SU-DHL-6 (cell line): Measurements from ENCODE around the gene NKD1.

Source experiments
- H2AFZ ChIP-seq: fragments of 200-600 bp; sonication (generic); 2 replicates; pipeline ENCODE4 v1.6.1; 2014; ENCODE audit warnings: low read depth, mild to moderate bottlenecking, moderate library complexity, mixed read lengths, antibody characterized with exemption, low read length; ENCODE audit not compliant: severe bottlenecking
- H3F3A ChIP-seq: fragments of 200-600 bp; shearing (Covaris generic); 2 replicates; pipeline ENCODE4 v1.6.0; 2016; ENCODE audit warnings: antibody characterized with exemption, mild to moderate bottlenecking; ENCODE audit not compliant: insufficient read depth
- H3K27ac ChIP-seq: fragments of 200-600 bp; sonication (generic); 2 replicates; pipeline ENCODE4 v1.5.1; 2016; ENCODE audit warnings: low read depth, mild to moderate bottlenecking, low read length, moderate library complexity, mixed read lengths
- H3K27me3 ChIP-seq: fragments of 200-600 bp; sonication (generic), shearing (Covaris generic); 2 replicates; pipeline ENCODE4 v1.6.0; 2014; ENCODE audit warnings: mild to moderate bottlenecking, low read length
- H3K36me3 ChIP-seq: fragments of 200-600 bp; sonication (generic); 2 replicates; pipeline ENCODE4 v1.6.1; 2014; ENCODE audit warnings: mild to moderate bottlenecking, low read length, mixed read lengths
- H3K4me2 ChIP-seq: fragments of 300-600, 200-600 bp; shearing (Covaris generic), sonication (generic); 2 replicates; pipeline ENCODE4 v1.6.0; 2014; ENCODE audit warnings: low read length, low read depth, mild to moderate bottlenecking; ENCODE audit not compliant: poor library complexity, severe bottlenecking
- H3K4me3 ChIP-seq: fragments of 200-600 bp; sonication (generic); 2 replicates; pipeline ENCODE4 v1.5.1; 2014; ENCODE audit warnings: antibody characterized with exemption, low read length, mild to moderate bottlenecking, mixed read lengths; ENCODE audit not compliant: insufficient read depth, poor library complexity, severe bottlenecking
- H3K79me2 ChIP-seq: fragments of 200-600 bp; sonication (generic); 2 replicates; pipeline ENCODE4 v1.6.1; 2014; ENCODE audit warnings: mild to moderate bottlenecking, low read length, moderate library complexity; ENCODE audit not compliant: insufficient read depth
- H3K9ac ChIP-seq: fragments of 200-600 bp; sonication (generic); 2 replicates; pipeline ENCODE4 v1.7.0; 2014; ENCODE audit warnings: mild to moderate bottlenecking, low read length
- H3K9me2 ChIP-seq: fragments of 200-600 bp; sonication (generic); replicated peaks from 2 replicates; pipeline ENCODE4 v1.6.1; 2014; ENCODE audit warnings: low read length; ENCODE audit not compliant: insufficient read depth
- H3K9me3 ChIP-seq: fragments of 200-600 bp; sonication (generic); 2 replicates; pipeline ENCODE4 v1.6.1; 2014; ENCODE audit warnings: low read length, mixed read lengths; ENCODE audit not compliant: insufficient read depth
- H4K20me1 ChIP-seq: fragments of 200-600 bp; sonication (generic); 2 replicates; pipeline ENCODE4 v1.6.1; 2014; ENCODE audit warnings: low read depth, mild to moderate bottlenecking, antibody characterized with exemption, low read length, moderate library complexity, mixed read lengths
- EZH2phosphoT487 ChIP-seq: fragments of 200-600 bp; sonication (generic), shearing (Covaris generic); conservative IDR thresholded peaks from 2 replicates; pipeline ENCODE4 v1.6.1; 2018; ENCODE audit warnings: mild to moderate bottlenecking, antibody characterized with exemption, low read length, moderate library complexity, mixed read lengths
- TF ChIP-seq, protein P1 (sequence below): fragments of 200-600 bp; sonication (generic); IDR thresholded peaks from one replicate; pipeline ENCODE4 v1.5.1; 2017; ENCODE audit warnings: antibody characterized with exemption, mild to moderate bottlenecking, low read length, moderate library complexity; ENCODE audit not compliant: insufficient read depth, poor library complexity, severe bottlenecking

NKD1 gene

DNA sequence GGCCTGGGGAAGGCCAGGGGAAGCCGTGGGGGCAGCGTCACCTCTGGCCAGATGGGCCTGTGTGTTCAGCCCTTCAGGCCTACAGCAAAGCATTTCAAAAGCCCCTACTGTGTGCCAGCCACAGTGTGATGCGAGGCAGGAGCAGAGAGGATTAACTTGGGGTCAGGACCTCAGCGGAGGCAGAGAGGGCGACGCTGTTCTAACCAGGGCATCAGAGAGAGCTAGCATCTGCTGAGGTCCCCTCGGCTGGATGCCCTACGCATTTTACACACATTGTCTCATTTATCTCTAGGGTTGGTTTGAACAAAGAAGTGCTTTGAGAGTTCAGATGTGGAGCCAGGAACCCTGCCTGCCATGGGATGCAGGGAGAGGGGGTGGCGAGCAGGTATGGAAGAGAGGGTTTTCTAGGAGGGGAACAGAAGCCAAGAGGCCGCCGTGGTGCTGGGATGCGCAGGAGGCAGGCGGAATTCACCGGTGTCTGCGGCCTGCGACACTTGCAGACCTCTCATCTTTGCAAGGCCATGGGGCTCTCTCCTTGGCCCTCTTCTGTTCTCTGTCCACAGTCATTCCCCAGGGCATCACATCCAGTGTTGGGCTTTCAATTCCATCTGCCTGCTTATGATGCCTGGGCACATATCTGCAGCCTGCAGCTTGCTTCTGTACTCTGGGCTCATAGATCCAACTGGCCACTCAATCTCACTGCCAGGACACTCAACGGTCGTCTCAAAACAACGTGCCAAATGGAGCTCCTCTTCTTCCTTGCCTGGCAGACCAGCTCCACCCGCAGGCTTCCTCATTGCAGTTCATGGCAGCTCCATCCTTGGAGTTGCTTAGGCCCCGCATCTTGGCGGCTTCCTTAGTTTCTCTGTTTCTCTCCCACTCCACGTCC is 8.1 kb upstream of the NKD1 start:
- Histone ChIP-seq H3K9me2 (no peaks in the 10 kb centered on the region), H4K20me1 (no peaks in the 10 kb centered on the region), H2AFZ (no peak overlapping the region), H3K9ac (no peak overlapping the region), H3K36me3 (no peaks in the 10 kb centered on the region), H3K4me3 (no peak overlapping the region), H3K79me2 (no peaks in the 10 kb centered on the region), H3F3A (no peaks in the 10 kb centered on the region), H3K9me3 (no peaks in the 10 kb centered on the region), H3K27me3 (no peaks in the 10 kb centered on the region), H3K4me2 (no peak overlapping the region), H3K27ac (no peak overlapping the region)
- TF ChIP-seq, protein P1, sequence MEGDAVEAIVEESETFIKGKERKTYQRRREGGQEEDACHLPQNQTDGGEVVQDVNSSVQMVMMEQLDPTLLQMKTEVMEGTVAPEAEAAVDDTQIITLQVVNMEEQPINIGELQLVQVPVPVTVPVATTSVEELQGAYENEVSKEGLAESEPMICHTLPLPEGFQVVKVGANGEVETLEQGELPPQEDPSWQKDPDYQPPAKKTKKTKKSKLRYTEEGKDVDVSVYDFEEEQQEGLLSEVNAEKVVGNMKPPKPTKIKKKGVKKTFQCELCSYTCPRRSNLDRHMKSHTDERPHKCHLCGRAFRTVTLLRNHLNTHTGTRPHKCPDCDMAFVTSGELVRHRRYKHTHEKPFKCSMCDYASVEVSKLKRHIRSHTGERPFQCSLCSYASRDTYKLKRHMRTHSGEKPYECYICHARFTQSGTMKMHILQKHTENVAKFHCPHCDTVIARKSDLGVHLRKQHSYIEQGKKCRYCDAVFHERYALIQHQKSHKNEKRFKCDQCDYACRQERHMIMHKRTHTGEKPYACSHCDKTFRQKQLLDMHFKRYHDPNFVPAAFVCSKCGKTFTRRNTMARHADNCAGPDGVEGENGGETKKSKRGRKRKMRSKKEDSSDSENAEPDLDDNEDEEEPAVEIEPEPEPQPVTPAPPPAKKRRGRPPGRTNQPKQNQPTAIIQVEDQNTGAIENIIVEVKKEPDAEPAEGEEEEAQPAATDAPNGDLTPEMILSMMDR = no peak
- no peak for TF ChIP-seq EZH2phosphoT487

DNA sequence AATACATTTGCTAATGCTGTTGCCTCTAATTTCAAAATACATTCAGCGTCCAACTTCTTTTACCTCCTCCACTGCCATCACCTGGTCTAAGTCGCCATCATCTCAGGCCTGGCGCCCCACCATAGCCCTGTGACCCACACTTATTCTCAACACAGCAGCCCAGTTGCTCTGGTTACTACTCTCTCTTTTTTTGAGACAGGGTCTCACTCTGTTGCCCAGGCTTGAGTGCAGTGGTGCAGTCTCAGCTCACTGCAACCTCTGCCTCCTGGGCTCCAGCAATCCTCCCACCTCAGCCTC is 7.5 kb upstream of the NKD1 start:
- Histone ChIP-seq H3K36me3 (no peaks in the 10 kb centered on the region), H2AFZ (no peak overlapping the region), H3K4me3 (no peak overlapping the region), H3K9me3 (no peaks in the 10 kb centered on the region), H3F3A (no peaks in the 10 kb centered on the region), H3K9me2 (no peaks in the 10 kb centered on the region), H3K27me3 (no peaks in the 10 kb centered on the region), H3K27ac (no peak overlapping the region), H4K20me1 (no peaks in the 10 kb centered on the region), H3K9ac (no peak overlapping the region), H3K4me2 (no peak overlapping the region), H3K79me2 (no peaks in the 10 kb centered on the region)
- TF ChIP-seq EZH2phosphoT487 = no peak
- TF ChIP-seq, protein P1 = no peak

DNA sequence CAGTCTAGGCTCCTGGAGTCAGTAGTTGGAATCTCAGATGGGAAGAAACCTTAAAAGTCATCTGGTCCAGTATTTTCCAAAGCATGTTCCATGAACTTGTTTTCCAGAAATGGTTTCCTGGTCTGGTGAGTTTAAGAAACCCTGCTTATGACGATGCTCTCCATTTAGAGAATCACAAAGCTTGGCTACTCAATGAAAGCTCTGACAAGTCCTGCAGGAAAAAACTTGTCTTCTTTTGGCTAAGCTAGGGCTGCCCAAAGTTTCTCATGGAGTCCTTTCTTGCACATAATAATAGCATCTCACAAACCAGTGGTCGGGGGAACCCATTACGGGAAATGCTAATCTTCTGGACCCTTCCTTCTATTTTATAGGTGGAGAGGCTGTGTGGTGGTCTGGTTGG is 5.5 kb upstream of the NKD1 start:
- TF ChIP-seq, protein P1 = no peak
- TF ChIP-seq EZH2phosphoT487 = no peak
- Histone ChIP-seq H3K9me3 (no peaks in the 10 kb centered on the region), H3K9ac (no peak overlapping the region), H3K9me2 (no peaks in the 10 kb centered on the region), H3K36me3 (no peaks in the 10 kb centered on the region), H3K79me2 (no peaks in the 10 kb centered on the region), H3K4me2 (no peak overlapping the region), H3F3A (no peaks in the 10 kb centered on the region; the same call in 1 of the 2 replicates), H4K20me1 (no peaks in the 10 kb centered on the region), H3K4me3 (no peak overlapping the region), H3K27ac (no peak overlapping the region), H2AFZ (no peak overlapping the region), H3K27me3 (no peaks in the 10 kb centered on the region)
